Uterus (tissue), 4 donors: ENCODE data around the gene PPP2R2B. TPM values are rescaled to one million over a fixed set of nuclear protein-coding genes. Genes with fewer than 3 reads are reported as not detected.

ENCODE experiments used
- DNase-seq, 2 donors: peaks; one replicate each; pipeline ENCODE4 v3.0.0-alpha.2; 2019 to 2020
- H3K27ac ChIP-seq, 2 donors: fragments of 200-600 bp; sonication (generic); 1 replicate in 1 of 2; 2 replicates in 1 of 2; pipeline ENCODE4 v1.5.1; 2016 to 2018
- H3K27me3 ChIP-seq, 2 donors: fragments of 200-600 bp; sonication (generic); one replicate each; pipeline ENCODE4 v1.5.1; 2018 to 2019; ENCODE audit warnings: control low read depth in 1 of 2
- H3K36me3 ChIP-seq, 2 donors: fragments of 200-600 bp; sonication (generic); one replicate each; pipeline ENCODE4 v1.5.1; 2019; ENCODE audit warnings: control low read depth in 1 of 2
- H3K4me1 ChIP-seq, 2 donors: fragments of 200-600 bp; sonication (generic); one replicate each; pipeline ENCODE4 v1.5.1; 2018 to 2019; ENCODE audit warnings: control low read depth in 1 of 2
- H3K4me3 ChIP-seq, 2 donors: fragments of 200-600 bp; sonication (generic); 1 replicate in 1 of 2; 2 replicates in 1 of 2; pipeline ENCODE4 v1.5.1; 2018 to 2019; ENCODE audit warnings: mild to moderate bottlenecking in 1 of 2
- H3K9me3 ChIP-seq, 2 donors: fragments of 200-600 bp; sonication (generic); one replicate each; pipeline ENCODE4 v1.5.1; 2019; ENCODE audit warnings: control low read depth in 1 of 2
- CTCF ChIP-seq, 4 experiments: fragments of 200-600 bp in 2 of 4; fragments of 450-650 bp in 2 of 4; sonication (generic) in 2 of 4; IDR thresholded peaks; one replicate each; pipeline ENCODE4 v1.5.1; 2016 to 2019; ENCODE audit warnings: antibody characterized with exemption in 4 of 4, mild to moderate bottlenecking in 2 of 4, moderate library complexity in 1 of 4
- POLR2A ChIP-seq, 2 donors: fragments of 450-650 bp; IDR thresholded peaks; one replicate each; pipeline ENCODE4 v1.6.1; 2016; ENCODE audit warnings: antibody characterized with exemption in 2 of 2, mild to moderate bottlenecking in 1 of 2, moderate library complexity in 1 of 2
- intact Hi-C: fragments of 100-400 bp; cut with DNase I; formaldehyde crosslinking; loops from one replicate; pipeline ENCODE4 v1.15.1; 2023; ENCODE audit warnings: low total_unique reads
- total RNA-seq, 4 donors: library from RNA; depleted of rRNA in 3 of 4; stranded (reverse); fragments of >200 nt in 3 of 4; gene quantifications; one replicate each; pipeline versions ENCODE4 v1.1.0 to v1.2.4, GENCODE V29; 2014 to 2023
- donor health status: DM: yes; HTN: yes; CAD: no.

Gene PPP2R2B
- total RNA-seq, 4 donors from 2014 or later: 0.26 to 14.8 (median 2.0) TPM; not detected in 1

- Histone ChIP-seq H3K9me3 (no peaks in the 10 kb centered on the region), H3K27me3 (no peaks in the 10 kb centered on the region), H3K4me1 (no peaks in the 10 kb centered on the region), H3K4me3 (no peak overlapping the region), H3K36me3 (no peaks in the 10 kb centered on the region), H3K27ac (no peak overlapping the region)
- DNase-seq: no peak
- intact Hi-C loops: no loop called here
- no peak for TF ChIP-seq CTCF (IDR thresholded peaks at IDR 0.05)
- no peak for TF ChIP-seq POLR2A (IDR thresholded peaks at IDR 0.05)
Observed at GRCh38 chr5:146703499-146703898, 175.1 kb downstream of the PPP2R2B start.

- TF ChIP-seq POLR2A (IDR thresholded peaks at IDR 0.05): no peak
- no peak for TF ChIP-seq CTCF (IDR thresholded peaks at IDR 0.05)
- no peaks in the 10 kb centered on the region for H3K36me3 ChIP-seq
- H3K9me3 ChIP-seq: no peaks in the 10 kb centered on the region
- no peaks in the 10 kb centered on the region for H3K4me1 ChIP-seq
- no peak overlapping the region for H3K27ac ChIP-seq
- H3K4me3 ChIP-seq: no peak overlapping the region
- no peaks in the 10 kb centered on the region for H3K27me3 ChIP-seq
- intact Hi-C loops: no loop called here
- DNase-seq: no peak
Observed at GRCh38 chr5:146699664-146700418, 178.7 kb downstream of the PPP2R2B start.

- Histone ChIP-seq H3K27ac (no peak overlapping the region), H3K4me1 (no peaks in the 10 kb centered on the region), H3K4me3 (no peak overlapping the region), H3K27me3 (no peaks in the 10 kb centered on the region), H3K9me3 (no peaks in the 10 kb centered on the region), H3K36me3 (no peaks in the 10 kb centered on the region)
- no peak for TF ChIP-seq CTCF (IDR thresholded peaks at IDR 0.05)
- no peak for TF ChIP-seq POLR2A (IDR thresholded peaks at IDR 0.05)
- intact Hi-C loops: no loop called here
- no peak for DNase-seq
Observed at GRCh38 chr5:146699138-146699537, 179.4 kb downstream of the PPP2R2B start.

GRCh38 chr5:146698651-146699050 is 179.9 kb downstream of the PPP2R2B start:
- Histone ChIP-seq H3K4me1 (no peaks in the 10 kb centered on the region), H3K27ac (no peak overlapping the region), H3K9me3 (no peaks in the 10 kb centered on the region), H3K36me3 (no peaks in the 10 kb centered on the region), H3K4me3 (no peak overlapping the region), H3K27me3 (no peaks in the 10 kb centered on the region)
- DNase-seq: no peak
- intact Hi-C loops: no loop called here
- TF ChIP-seq CTCF (IDR thresholded peaks at IDR 0.05) (no peak), POLR2A (IDR thresholded peaks at IDR 0.05) (no peak)

GRCh38 chr5:146697211-146697610 is 181.3 kb downstream of the PPP2R2B start:
- Histone ChIP-seq H3K4me1 (no peaks in the 10 kb centered on the region), H3K36me3 (no peaks in the 10 kb centered on the region), H3K27me3 (no peaks in the 10 kb centered on the region), H3K9me3 (no peaks in the 10 kb centered on the region), H3K27ac (no peak overlapping the region), H3K4me3 (no peak overlapping the region)
- intact Hi-C loops: no loop called here
- DNase-seq: no peak
- TF ChIP-seq CTCF (IDR thresholded peaks at IDR 0.05) (no peak), POLR2A (IDR thresholded peaks at IDR 0.05) (no peak)
